GM06990 (cell line): Measurements from ENCODE around the gene FCHSD2.

Experiments used
- DNase-seq: peaks from one replicate; pipeline ENCODE4 v3.0.0-alpha.2; 2011; ENCODE audit not compliant: insufficient read length; ENCODE audit errors: extremely low read depth
- H3K27me3 ChIP-seq: replicated peaks from 2 replicates; pipeline ENCODE4 v1.6.0; 2011; ENCODE audit warnings: low read length; ENCODE audit not compliant: control insufficient read depth, insufficient read depth
- H3K36me3 ChIP-seq: 2 replicates; pipeline ENCODE4 v1.5.1; 2011; ENCODE audit warnings: low read length; ENCODE audit not compliant: control insufficient read depth, insufficient read depth
- H3K4me3 ChIP-seq: replicated peaks from 2 replicates; pipeline ENCODE4 v1.5.1; 2011; ENCODE audit warnings: low read depth, mild to moderate bottlenecking, control low read depth, low read length
- CTCF ChIP-seq: IDR thresholded peaks from 2 replicates; pipeline ENCODE4 v1.5.1; 2011; ENCODE audit warnings: low read length, control low read depth, mild to moderate bottlenecking, inconsistent platforms; ENCODE audit not compliant: insufficient read depth, poor library complexity, severe bottlenecking

The FCHSD2 gene

GRCh38 chr11:72972496-72973128 is 169.5 kb downstream of the FCHSD2 start:
- no peak for DNase-seq
- H3K27me3 ChIP-seq, result no peaks in the 10 kb centered on the region
- no peak for TF ChIP-seq CTCF
- H3K36me3 ChIP-seq, result peaks cover 2% of the 10 kb centered on the region
- no peak overlapping the region for H3K4me3 ChIP-seq

GRCh38 chr11:72971192-72971967 is 170.7 kb downstream of the FCHSD2 start:
- Histone ChIP-seq H3K4me3 (no peak overlapping the region), H3K27me3 (no peaks in the 10 kb centered on the region), H3K36me3 (peaks cover 2% of the 10 kb centered on the region)
- no peak for TF ChIP-seq CTCF
- no peak for DNase-seq

- TF ChIP-seq CTCF, result no peak
- H3K36me3 ChIP-seq, result peaks cover 2% of the 10 kb centered on the region
- no peak overlapping the region for H3K4me3 ChIP-seq
- DNase-seq, result no peak
- no peaks in the 10 kb centered on the region for H3K27me3 ChIP-seq
These were observed 171.5 kb downstream of the FCHSD2 start for GRCh38 chr11:72970557-72971118.

GRCh38 chr11:72969894-72970335 is 172.2 kb downstream of the FCHSD2 start:
- H3K36me3 ChIP-seq, result peaks cover 2% of the 10 kb centered on the region
- no peak overlapping the region for H3K4me3 ChIP-seq
- H3K27me3 ChIP-seq, result no peaks in the 10 kb centered on the region
- DNase-seq, result peak; percentile 79
- TF ChIP-seq CTCF, result no peak

DNA sequence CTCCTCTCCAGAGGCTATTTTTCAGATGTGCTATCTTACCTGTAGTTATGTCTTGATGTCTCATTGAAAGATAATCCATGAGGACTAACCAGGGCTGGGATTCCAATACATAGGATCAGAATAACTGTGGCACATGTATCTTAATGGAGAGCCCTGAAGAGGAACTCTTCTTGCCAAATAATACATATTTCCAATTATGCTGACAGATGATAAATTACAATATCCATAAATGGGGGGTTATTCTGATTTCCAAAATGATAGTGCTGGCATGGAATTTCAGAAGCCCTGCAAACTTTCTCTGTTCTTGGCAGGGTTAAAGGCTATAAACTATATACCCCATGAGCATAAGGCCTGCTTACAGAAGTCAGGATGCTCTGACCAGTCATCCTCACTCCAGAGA is 173.7 kb downstream of the FCHSD2 start:
- no peak for DNase-seq
- Histone ChIP-seq H3K4me3 (no peak overlapping the region), H3K27me3 (no peaks in the 10 kb centered on the region), H3K36me3 (peaks cover 2% of the 10 kb centered on the region)
- no peak for TF ChIP-seq CTCF
